ENCODE results near the gene ANTXR2. TPM values are rescaled to one million over a fixed set of nuclear protein-coding genes. Genes with fewer than 3 reads are reported as not detected.

The ANTXR2 gene
- total RNA-seq, 4 donors from 2014 or later = 14.4 to 25.2 (median 19.6) TPM

DNA sequence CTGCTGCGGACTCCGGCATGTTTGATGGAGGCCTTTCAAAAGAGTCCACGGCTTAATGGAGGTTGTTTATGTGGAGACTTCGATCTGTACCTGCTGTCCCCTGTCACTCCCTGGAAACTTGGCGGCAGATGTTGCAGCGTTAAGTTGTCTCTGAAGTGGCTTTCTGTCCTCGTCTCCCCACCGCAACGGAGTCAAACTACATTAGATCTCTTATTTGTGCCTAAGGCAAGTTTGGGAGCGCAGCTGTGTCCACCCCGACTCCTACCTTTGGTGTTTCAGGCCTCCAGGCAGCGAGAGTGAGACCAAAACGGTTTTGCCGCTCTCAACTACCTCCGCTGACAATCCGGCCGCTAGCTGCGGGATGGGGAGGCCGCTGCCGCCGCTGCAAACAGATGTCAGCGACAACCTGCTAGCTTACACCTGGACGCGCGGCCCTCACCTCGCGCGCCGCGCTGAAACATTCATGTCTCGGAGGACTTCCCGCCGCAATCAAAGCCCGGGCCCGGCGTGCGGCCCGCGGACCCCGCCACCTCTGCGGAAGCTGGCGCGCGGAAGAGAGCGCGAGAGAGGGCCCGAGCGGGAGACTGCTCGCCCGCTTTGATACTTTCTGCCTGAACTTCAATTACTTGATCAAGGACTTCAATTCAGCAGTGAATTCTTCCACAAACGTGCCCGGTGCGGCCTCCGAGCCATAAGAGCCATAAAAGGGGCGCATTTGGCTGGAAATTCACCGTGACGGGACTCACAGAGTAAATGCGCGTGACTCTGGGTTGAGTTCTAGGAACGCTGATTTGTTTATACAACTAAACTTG lies 108.4 kb downstream of the ANTXR2 start:
- 56 to 67% methylated on average over 60 of the region's 60 CpGs for WGBS, 2 donors
- TF ChIP-seq, protein P1, sequence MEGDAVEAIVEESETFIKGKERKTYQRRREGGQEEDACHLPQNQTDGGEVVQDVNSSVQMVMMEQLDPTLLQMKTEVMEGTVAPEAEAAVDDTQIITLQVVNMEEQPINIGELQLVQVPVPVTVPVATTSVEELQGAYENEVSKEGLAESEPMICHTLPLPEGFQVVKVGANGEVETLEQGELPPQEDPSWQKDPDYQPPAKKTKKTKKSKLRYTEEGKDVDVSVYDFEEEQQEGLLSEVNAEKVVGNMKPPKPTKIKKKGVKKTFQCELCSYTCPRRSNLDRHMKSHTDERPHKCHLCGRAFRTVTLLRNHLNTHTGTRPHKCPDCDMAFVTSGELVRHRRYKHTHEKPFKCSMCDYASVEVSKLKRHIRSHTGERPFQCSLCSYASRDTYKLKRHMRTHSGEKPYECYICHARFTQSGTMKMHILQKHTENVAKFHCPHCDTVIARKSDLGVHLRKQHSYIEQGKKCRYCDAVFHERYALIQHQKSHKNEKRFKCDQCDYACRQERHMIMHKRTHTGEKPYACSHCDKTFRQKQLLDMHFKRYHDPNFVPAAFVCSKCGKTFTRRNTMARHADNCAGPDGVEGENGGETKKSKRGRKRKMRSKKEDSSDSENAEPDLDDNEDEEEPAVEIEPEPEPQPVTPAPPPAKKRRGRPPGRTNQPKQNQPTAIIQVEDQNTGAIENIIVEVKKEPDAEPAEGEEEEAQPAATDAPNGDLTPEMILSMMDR (IDR thresholded peaks at IDR 0.05) = no peak
- TF ChIP-seq POLR2A (IDR thresholded peaks at IDR 0.05) = no peak
- H3K4me3 ChIP-seq (ENCODE audit: low read depth, poor library complexity, severe bottlenecking) = no peak overlapping the region
- intact Hi-C loops (cut with DNase I; ENCODE audit: low total_unique reads) = no loop called here
- DNase-seq (ENCODE audit: low spot score in 2 of 2) = no peak

DNA sequence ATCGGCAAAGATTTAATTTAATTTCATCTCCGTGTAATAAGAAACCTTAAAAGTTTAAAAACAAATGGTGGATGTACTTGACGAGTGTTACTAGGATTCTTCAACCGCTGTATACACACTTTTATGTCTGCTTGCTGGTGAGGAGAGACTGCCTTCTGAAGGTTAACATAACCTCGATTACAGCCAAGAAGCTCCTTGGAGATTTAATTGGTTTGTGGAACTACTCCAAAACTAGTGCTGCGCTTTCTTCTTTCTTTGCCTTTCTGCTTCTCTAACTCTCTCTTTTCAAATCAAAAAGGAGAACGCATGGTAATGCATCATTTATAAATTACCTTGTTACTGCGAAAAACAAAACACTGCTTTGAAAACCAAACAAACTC lies 109.0 kb downstream of the ANTXR2 start:
- 87 to 89% methylated on average over 8 of the region's 8 CpGs for WGBS, 2 donors
- intact Hi-C loops (cut with DNase I; ENCODE audit: low total_unique reads) = no loop called here
- TF ChIP-seq, protein P1 (IDR thresholded peaks at IDR 0.05) = no peak
- TF ChIP-seq POLR2A (IDR thresholded peaks at IDR 0.05) = no peak
- H3K4me3 ChIP-seq (ENCODE audit: low read depth, poor library complexity, severe bottlenecking) = no peak overlapping the region
- DNase-seq (ENCODE audit: low spot score in 2 of 2) = no peak

DNA sequence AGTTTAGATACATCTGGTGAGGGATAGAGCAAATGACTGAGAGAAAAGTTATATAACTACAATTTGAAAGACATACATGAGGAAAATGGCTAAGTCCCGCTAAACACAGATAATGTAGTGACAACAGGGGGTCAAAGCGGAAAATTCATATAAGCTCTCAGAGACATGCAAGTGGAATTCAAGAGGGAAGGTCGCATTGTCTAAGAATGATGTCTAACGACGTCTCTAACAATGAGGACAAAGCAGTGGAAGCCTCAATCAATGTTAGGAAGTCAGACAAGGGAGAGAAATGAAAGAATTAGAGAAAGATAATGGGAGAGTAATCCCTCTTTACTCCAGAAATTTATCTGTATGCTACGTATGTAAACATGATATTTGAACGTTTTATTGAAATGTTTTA lies 113.4 kb downstream of the ANTXR2 start:
- no peak for DNase-seq (ENCODE audit: low spot score in 2 of 2)
- WGBS, 2 donors = 91 to 95% methylated on average over 7 of the region's 7 CpGs
- intact Hi-C loops (cut with DNase I; ENCODE audit: low total_unique reads) = no loop called here
- no peak for TF ChIP-seq POLR2A (IDR thresholded peaks at IDR 0.05)
- TF ChIP-seq, protein P1 (IDR thresholded peaks at IDR 0.05) = no peak
- H3K4me3 ChIP-seq (ENCODE audit: low read depth, poor library complexity, severe bottlenecking) = no peak overlapping the region

DNA sequence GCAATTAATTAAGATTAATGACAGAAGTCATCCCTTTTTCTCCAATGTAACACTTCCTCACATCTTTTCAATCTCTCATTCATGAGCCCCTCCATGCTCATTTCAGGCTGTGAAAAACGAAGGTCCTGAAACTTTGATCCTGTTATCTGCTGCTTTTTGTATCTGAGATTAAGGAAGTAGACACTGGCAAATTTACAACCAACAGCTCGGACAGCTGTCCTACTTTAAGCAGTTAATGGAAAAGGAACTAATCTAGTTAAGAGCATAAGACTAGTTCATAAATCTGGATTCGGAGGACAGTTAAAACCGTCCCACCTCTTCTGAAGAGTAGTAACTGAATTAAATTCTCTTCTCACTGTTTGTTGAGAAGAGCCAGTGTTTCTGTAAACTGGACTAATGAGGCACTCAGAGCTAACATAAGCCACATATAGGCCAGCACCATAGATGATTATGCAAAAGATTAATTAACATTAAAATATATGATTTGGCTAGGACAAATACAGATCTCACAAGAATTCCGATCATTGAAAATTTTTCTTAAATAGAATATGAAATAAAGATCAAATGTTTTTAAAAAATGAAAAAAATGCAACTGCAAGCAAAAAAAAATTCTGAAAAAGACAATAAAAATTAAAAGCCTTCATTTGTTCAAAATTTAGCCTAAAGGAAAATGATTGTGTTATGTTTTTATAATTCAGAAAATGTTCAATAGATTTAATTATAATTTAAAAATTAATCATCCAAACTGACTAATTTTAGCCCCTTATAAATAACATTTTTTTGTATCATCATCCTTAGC lies 114.4 kb downstream of the ANTXR2 start:
- 74 to 75% methylated on average over 5 of the region's 5 CpGs for WGBS, 2 donors
- no peak for DNase-seq (ENCODE audit: low spot score in 2 of 2)
- intact Hi-C loops (cut with DNase I; ENCODE audit: low total_unique reads) = no loop called here
- H3K4me3 ChIP-seq (ENCODE audit: low read depth, poor library complexity, severe bottlenecking) = no peak overlapping the region
- no peak for TF ChIP-seq POLR2A (IDR thresholded peaks at IDR 0.05)
- TF ChIP-seq, protein P1 (IDR thresholded peaks at IDR 0.05) = no peak

DNA sequence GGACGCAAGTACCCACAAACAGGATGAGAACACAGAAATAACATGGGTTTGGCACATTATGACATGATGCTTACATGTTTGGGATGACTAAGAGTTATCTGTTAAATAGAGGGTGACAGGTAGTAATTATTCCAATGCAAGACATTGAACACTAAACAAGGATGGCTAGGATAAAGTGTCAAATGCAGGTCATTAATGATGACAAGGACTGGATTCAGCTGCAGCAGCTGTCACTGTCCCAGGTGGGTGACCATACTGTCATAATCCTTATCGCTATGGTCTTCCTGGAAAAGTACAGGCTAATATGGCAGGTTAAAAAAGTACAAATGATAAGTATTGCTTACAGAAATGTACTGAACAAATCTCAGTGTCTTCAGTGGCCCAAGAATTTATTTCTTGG lies 123.9 kb downstream of the ANTXR2 start:
- intact Hi-C loops (cut with DNase I; ENCODE audit: low total_unique reads) = no loop called here
- TF ChIP-seq POLR2A (IDR thresholded peaks at IDR 0.05) = no peak
- TF ChIP-seq, protein P1 (IDR thresholded peaks at IDR 0.05) = no peak
- 99 to 100% methylated on average over 2 of the region's 2 CpGs for WGBS, 2 donors
- no peak overlapping the region for H3K4me3 ChIP-seq (ENCODE audit: low read depth, poor library complexity, severe bottlenecking)
- no peak for DNase-seq (ENCODE audit: low spot score in 2 of 2)

All from lower leg skin (tissue), 4 donors.